Omental fat pad (tissue), 4 donors: ENCODE measurements around the gene DLX6. TPM values are rescaled to one million over a fixed set of nuclear protein-coding genes. Genes with fewer than 3 reads are reported as not detected.

Experiments
- ATAC-seq: fragments of 150-250 bp; one replicate; pipeline ENCODE4 v1.9.1; 2016; ENCODE audit warnings: mild to moderate bottlenecking, moderate library complexity; ENCODE audit not compliant: low FRiP score
- DNase-seq: peaks from one replicate; pipeline ENCODE4 v3.0.0-alpha.2; 2019; ENCODE audit warnings: low spot score
- total RNA-seq, 4 donors: library from RNA; depleted of rRNA; stranded (reverse); fragments of >200 nt; gene quantifications; one replicate each; pipeline ENCODE4 v1.1.0, GENCODE V29; 2016
- TF ChIP-seq, protein P1 (sequence below), 3 donors: fragments of 450-650 bp; IDR thresholded peaks; one replicate each; pipeline ENCODE4 v1.5.1; 2016 to 2017; ENCODE audit warnings: antibody characterized with exemption in 3 of 3, mild to moderate bottlenecking in 3 of 3, moderate library complexity in 2 of 3

Gene DLX6
- total RNA-seq, 4 donors from 2014 or later, result not detected

DNA sequence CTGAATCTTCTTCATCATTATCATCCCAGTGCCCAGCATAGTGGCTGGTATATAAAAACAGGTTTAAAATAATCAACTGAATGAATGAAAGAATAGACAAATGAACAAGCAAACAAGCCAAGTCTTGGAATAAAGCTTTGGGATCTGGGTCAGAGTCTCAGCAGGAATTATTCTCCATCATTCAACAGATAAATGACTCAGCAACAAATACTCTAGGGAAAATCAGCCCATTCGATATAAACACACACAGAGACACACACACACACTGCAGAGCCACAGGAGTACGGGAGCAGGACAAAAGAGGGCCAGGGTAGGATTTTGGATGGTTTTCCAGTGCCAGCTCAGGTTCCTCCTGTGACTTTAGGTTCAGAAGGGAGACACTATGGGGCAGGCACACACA is 29.2 kb upstream of the DLX6 start:
- TF ChIP-seq, protein P1, sequence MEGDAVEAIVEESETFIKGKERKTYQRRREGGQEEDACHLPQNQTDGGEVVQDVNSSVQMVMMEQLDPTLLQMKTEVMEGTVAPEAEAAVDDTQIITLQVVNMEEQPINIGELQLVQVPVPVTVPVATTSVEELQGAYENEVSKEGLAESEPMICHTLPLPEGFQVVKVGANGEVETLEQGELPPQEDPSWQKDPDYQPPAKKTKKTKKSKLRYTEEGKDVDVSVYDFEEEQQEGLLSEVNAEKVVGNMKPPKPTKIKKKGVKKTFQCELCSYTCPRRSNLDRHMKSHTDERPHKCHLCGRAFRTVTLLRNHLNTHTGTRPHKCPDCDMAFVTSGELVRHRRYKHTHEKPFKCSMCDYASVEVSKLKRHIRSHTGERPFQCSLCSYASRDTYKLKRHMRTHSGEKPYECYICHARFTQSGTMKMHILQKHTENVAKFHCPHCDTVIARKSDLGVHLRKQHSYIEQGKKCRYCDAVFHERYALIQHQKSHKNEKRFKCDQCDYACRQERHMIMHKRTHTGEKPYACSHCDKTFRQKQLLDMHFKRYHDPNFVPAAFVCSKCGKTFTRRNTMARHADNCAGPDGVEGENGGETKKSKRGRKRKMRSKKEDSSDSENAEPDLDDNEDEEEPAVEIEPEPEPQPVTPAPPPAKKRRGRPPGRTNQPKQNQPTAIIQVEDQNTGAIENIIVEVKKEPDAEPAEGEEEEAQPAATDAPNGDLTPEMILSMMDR (IDR thresholded peaks at IDR 0.05), result no peak
- no peak for DNase-seq
- ATAC-seq, result no peak

DNA sequence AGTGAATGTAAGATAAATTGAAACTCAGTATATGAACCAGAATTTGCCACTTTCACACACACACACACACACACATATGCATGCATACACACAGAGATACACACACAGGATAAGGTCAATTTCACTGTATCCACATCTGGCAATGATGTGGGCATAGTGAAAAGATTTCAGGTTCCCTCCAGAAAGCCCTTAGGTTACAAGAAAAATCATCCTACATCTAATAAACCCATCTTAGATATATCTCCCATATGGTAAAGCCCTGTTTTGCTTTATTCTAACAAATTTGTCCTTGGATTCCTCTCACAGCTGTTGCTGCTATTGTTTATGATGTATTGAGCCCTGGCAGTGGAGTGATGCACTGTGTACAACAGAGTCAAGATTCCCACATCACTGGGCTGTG is 27.9 kb upstream of the DLX6 start:
- DNase-seq (no peak), ATAC-seq (no peak)
- TF ChIP-seq, protein P1 (IDR thresholded peaks at IDR 0.05), result no peak

DNA sequence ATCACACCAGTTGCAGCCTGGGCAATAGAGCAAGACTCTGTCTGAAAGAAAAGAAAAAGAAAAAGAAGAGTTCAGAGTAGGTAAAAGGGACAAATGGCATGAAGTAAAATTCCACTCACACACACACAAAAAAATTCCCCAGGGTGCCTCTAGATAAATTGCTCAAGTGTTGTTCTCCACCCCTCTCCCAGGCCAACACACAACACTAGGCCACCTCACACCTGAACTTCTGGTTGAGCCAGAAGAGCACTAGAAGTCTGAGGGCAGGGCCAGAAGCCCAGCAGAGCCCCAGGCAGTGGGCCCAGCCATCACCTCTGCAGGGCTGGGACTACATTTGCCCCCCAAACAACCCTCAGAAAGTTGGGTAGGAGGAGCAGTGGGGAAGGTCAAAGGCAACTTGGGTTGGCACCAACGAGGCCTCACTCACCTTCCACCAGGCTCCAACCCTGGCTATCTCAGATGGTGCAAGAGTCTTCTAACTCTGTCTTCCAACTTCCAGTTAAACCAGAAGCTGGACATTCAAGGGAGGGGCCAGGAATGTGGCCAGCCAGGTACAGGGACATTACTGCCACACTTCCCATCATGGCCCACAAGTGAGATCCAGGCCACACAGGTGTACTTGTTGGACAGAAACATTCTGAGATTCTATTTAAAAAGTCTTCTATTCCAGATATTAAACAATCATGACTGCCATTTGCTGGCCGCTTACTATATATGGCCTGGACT is 25.6 kb upstream of the DLX6 start:
- ATAC-seq, result no peak
- no peak for DNase-seq
- TF ChIP-seq, protein P1 (IDR thresholded peaks at IDR 0.05), result no peak

DNA sequence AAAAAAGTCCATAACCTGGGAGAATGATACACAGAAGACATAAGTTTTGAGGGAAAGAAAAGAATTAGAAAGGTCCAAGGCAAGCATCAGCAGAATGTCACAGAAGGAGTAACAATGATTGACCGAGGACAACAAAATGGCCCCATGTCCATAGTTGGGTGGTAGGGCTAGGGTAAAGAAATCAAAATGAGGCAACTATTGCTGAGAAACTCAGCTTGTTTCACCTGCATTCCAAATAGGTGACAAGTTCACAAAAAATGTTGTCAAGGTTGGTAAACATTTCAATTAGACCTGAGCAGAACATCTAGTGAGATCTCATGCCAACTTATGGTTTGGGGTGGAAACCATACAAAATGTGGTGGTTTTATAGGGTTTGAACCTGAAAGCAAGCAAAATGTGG is 22.8 kb upstream of the DLX6 start:
- DNase-seq, result no peak
- no peak for ATAC-seq
- TF ChIP-seq, protein P1 (IDR thresholded peaks at IDR 0.05), result no peak

DNA sequence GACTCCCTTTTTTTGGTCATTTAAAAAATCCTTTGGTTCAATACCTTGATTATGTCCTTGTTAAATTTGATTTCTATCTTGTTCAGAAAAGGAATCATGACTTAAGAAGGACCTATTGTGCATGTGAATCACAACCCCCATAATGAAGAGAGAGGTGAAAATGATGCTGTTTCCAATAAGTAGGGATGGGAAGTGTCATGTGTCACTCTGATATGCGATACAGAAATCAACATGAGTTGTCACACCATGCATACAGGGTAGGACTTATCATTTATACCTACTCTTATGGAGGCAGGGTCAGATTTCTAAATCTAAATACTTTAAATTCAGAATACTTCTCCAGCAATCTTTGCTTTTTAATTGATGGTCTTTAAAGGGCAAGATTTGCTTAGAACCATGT is 19.4 kb upstream of the DLX6 start:
- TF ChIP-seq, protein P1 (IDR thresholded peaks at IDR 0.05), result no peak
- DNase-seq, result no peak

DNA sequence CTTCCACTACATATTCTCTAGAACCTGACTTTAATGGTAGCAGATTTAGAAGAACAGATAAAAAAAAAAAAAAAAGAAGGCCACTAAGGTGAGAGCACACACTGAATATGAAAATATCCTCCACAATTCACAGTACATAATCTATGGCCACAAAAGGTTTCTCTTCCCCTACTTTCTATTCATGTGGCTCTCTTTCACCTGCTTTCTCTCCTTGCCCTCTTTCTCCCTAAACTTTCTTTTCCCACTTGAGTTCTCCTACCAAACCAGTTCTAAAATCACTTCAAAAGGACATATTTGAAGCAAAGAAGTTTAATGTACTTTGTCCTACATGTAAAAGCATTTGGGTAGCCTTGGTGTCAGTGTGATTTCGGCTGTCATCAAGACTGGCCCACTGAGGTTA is 18.5 kb upstream of the DLX6 start:
- TF ChIP-seq, protein P1 (IDR thresholded peaks at IDR 0.05), result no peak
- ATAC-seq, result no peak
- no peak for DNase-seq

More for the DNA sequence above, 19.4 kb upstream of the DLX6 start:
- no peak for ATAC-seq

DNA sequence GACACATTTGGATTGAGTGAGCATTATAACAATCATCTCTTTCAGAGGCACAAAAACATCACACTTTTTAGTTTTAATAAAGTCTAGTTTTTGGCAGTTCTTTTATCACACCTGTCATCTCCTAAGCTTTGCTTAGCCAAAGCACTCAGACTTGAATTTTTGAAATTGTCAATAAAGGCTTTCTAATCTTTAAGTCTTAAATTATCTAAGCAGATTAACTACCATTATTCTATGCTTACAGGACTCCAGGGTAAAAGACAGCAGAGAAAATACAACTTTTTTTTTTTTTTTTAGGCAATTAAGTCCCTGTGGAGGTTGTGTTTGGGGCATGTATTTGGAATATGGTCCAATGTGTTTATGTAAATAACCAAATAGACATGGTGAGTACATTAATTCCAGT is 17.6 kb upstream of the DLX6 start:
- ATAC-seq (no peak), DNase-seq (no peak)
- TF ChIP-seq, protein P1 (IDR thresholded peaks at IDR 0.05), result no peak
